ENCODE measurements around the gene FRMPD4.

Gene FRMPD4

GRCh38 chrX:12657433-12657832 is 519.2 kb downstream of the FRMPD4 start:
- H2AFZ ChIP-seq: no peak overlapping the region
- H3K9ac ChIP-seq: no peak overlapping the region
- no peaks in the 10 kb centered on the region for H3K4me1 ChIP-seq
- no peaks in the 10 kb centered on the region for H3K36me3 ChIP-seq (ENCODE audit: control insufficient read depth, insufficient read depth, low read length)
- H3K4me2 ChIP-seq (ENCODE audit: low read length): no peak overlapping the region
- H3K79me2 ChIP-seq: no peaks in the 10 kb centered on the region
- H3K27ac ChIP-seq: no peak overlapping the region
- no peaks in the 10 kb centered on the region for H3K9me3 ChIP-seq (ENCODE audit: control insufficient read depth, low read length)
- no peak for TF ChIP-seq CTCF (IDR thresholded peaks at IDR 0.05)
- H3K27me3 ChIP-seq (ENCODE audit: control insufficient read depth, insufficient read depth, low read length): no peaks in the 10 kb centered on the region
- H3K4me3 ChIP-seq (ENCODE audit: low read depth, low read length): no peak overlapping the region

GRCh38 chrX:12657881-12658280 is 519.6 kb downstream of the FRMPD4 start:
- H3K27ac ChIP-seq: no peak overlapping the region
- H2AFZ ChIP-seq: no peak overlapping the region
- H3K9me3 ChIP-seq (ENCODE audit: control insufficient read depth, low read length): no peaks in the 10 kb centered on the region
- no peaks in the 10 kb centered on the region for H3K27me3 ChIP-seq (ENCODE audit: control insufficient read depth, insufficient read depth, low read length)
- no peak overlapping the region for H3K9ac ChIP-seq
- no peaks in the 10 kb centered on the region for H3K79me2 ChIP-seq
- no peak overlapping the region for H3K4me3 ChIP-seq (ENCODE audit: low read depth, low read length)
- TF ChIP-seq CTCF (IDR thresholded peaks at IDR 0.05): no peak
- no peaks in the 10 kb centered on the region for H3K36me3 ChIP-seq (ENCODE audit: control insufficient read depth, insufficient read depth, low read length)
- no peak overlapping the region for H3K4me2 ChIP-seq (ENCODE audit: low read length)
- no peaks in the 10 kb centered on the region for H3K4me1 ChIP-seq

- no peaks in the 10 kb centered on the region for H3K27me3 ChIP-seq (ENCODE audit: control insufficient read depth, insufficient read depth, low read length)
- no peak overlapping the region for H2AFZ ChIP-seq
- H3K9me3 ChIP-seq (ENCODE audit: control insufficient read depth, low read length): no peaks in the 10 kb centered on the region
- no peak overlapping the region for H3K4me2 ChIP-seq (ENCODE audit: low read length)
- H3K36me3 ChIP-seq (ENCODE audit: control insufficient read depth, insufficient read depth, low read length): no peaks in the 10 kb centered on the region
- H3K4me1 ChIP-seq: no peaks in the 10 kb centered on the region
- H3K79me2 ChIP-seq: no peaks in the 10 kb centered on the region
- no peak overlapping the region for H3K27ac ChIP-seq
- no peak overlapping the region for H3K9ac ChIP-seq
- TF ChIP-seq CTCF (IDR thresholded peaks at IDR 0.05): no peak
- H3K4me3 ChIP-seq (ENCODE audit: low read depth, low read length): no peak overlapping the region
Observed at GRCh38 chrX:12661464-12661863, 523.2 kb downstream of the FRMPD4 start.

- no peaks in the 10 kb centered on the region for H3K79me2 ChIP-seq
- no peak overlapping the region for H2AFZ ChIP-seq
- H3K9ac ChIP-seq: no peak overlapping the region
- no peak overlapping the region for H3K27ac ChIP-seq
- no peak for TF ChIP-seq CTCF (IDR thresholded peaks at IDR 0.05)
- no peaks in the 10 kb centered on the region for H3K27me3 ChIP-seq (ENCODE audit: control insufficient read depth, insufficient read depth, low read length)
- H3K9me3 ChIP-seq (ENCODE audit: control insufficient read depth, low read length): no peaks in the 10 kb centered on the region
- no peaks in the 10 kb centered on the region for H3K36me3 ChIP-seq (ENCODE audit: control insufficient read depth, insufficient read depth, low read length)
- H3K4me2 ChIP-seq (ENCODE audit: low read length): no peak overlapping the region
- H3K4me3 ChIP-seq (ENCODE audit: low read depth, low read length): no peak overlapping the region
- no peaks in the 10 kb centered on the region for H3K4me1 ChIP-seq
Observed at GRCh38 chrX:12672367-12673106, 534.3 kb downstream of the FRMPD4 start.

- Histone ChIP-seq H2AFZ (no peak overlapping the region), H3K27ac (no peak overlapping the region), H3K79me2 (no peaks in the 10 kb centered on the region), H3K27me3 (ENCODE audit: control insufficient read depth, insufficient read depth, low read length) (no peaks in the 10 kb centered on the region), H3K4me1 (no peaks in the 10 kb centered on the region), H3K9me3 (ENCODE audit: control insufficient read depth, low read length) (no peaks in the 10 kb centered on the region), H3K36me3 (ENCODE audit: control insufficient read depth, insufficient read depth, low read length) (no peaks in the 10 kb centered on the region), H3K9ac (no peak overlapping the region), H3K4me2 (ENCODE audit: low read length) (no peak overlapping the region), H3K4me3 (ENCODE audit: low read depth, low read length) (no peak overlapping the region)
- TF ChIP-seq CTCF (IDR thresholded peaks at IDR 0.05): no peak
Observed at GRCh38 chrX:12673487-12673886, 535.2 kb downstream of the FRMPD4 start.

Data from parathyroid adenoma (tissue), 2 donors.